ENCODE data around the gene AXIN1. TPM values are rescaled to one million over a fixed set of nuclear protein-coding genes. Genes with fewer than 3 reads are reported as not detected.

The AXIN1 gene
- total RNA-seq, 1 donor from 2014 or later, result 19.6 TPM

GRCh38 chr16:370443-370842, 17.9 kb upstream of the AXIN1 start, which contains the start of gene MRPL28:
MRPL28 (minus strand) TSS chr16:370538; CDS start chr16:370218, 320 bp downstream.
- H3K4me3 ChIP-seq, result peak within 1 kb of the TSS; percentile 46
- H4K20me1 ChIP-seq (ENCODE audit: low read depth), result peaks cover 14% of the 10 kb centered on the region
- peak; percentile 96 for DNase-seq (ENCODE audit: low spot score)
- H3K4me1 Mint-ChIP-seq, result peaks cover 9% of the 10 kb centered on the region
- H3K9me3 ChIP-seq (ENCODE audit: low read depth), result no peaks in the 10 kb centered on the region
- peaks cover 4% of the 10 kb centered on the region for H3K4me1 ChIP-seq
- peak within 1 kb of the TSS; percentile 74 for H3K4me2 ChIP-seq
- peaks cover 3% of the 10 kb centered on the region for H3K27me3 Mint-ChIP-seq (ENCODE audit: insufficient read depth, low read depth)
- no peaks in the 10 kb centered on the region for H3K9me3 Mint-ChIP-seq
- H3K27ac Mint-ChIP-seq, result peak within 1 kb of the TSS; percentile 83
- no peak within 1 kb of the TSS for H2AFZ ChIP-seq (replicated peaks)
- H3K9ac ChIP-seq, result no peak within 1 kb of the TSS
- H3K27me3 ChIP-seq, result no peaks in the 10 kb centered on the region
- H3K36me3 Mint-ChIP-seq, result peaks cover 4% of the 10 kb centered on the region
- H3K27ac ChIP-seq, result no peak within 1 kb of the TSS
- H3K4me3 Mint-ChIP-seq, result peak within 1 kb of the TSS; percentile 92
- H3K79me2 ChIP-seq (ENCODE audit: low read depth), result no peaks in the 10 kb centered on the region
- TF ChIP-seq EZH2 (IDR thresholded peaks at IDR 0.05) (no peak), EZH2phosphoT487 (IDR thresholded peaks at IDR 0.05) (no peak), CTCF (IDR thresholded peaks at IDR 0.05) (no peak)
- peaks cover 5% of the 10 kb centered on the region for H3F3A ChIP-seq (ENCODE audit: low read depth)
- H3K36me3 ChIP-seq, result no peaks in the 10 kb centered on the region

GRCh38 chr16:369866-370436, 17.4 kb upstream of the AXIN1 start:
- Histone ChIP-seq H3K9me3 (ENCODE audit: low read depth) (no peaks in the 10 kb centered on the region), H3K4me2 (peak overlapping the region; percentile 74), H3F3A (ENCODE audit: low read depth) (peaks cover 5% of the 10 kb centered on the region), H3K27me3 (no peaks in the 10 kb centered on the region), H3K36me3 (no peaks in the 10 kb centered on the region), H4K20me1 (ENCODE audit: low read depth) (peaks cover 14% of the 10 kb centered on the region), H3K9ac (no peak overlapping the region), H3K27ac (no peak overlapping the region), H2AFZ (replicated peaks) (no peak overlapping the region), H3K4me1 (peaks cover 4% of the 10 kb centered on the region), H3K4me3 (peak overlapping the region; percentile 46), H3K79me2 (ENCODE audit: low read depth) (no peaks in the 10 kb centered on the region)
- Mint-ChIP-seq H3K4me3 (peak overlapping the region; percentile 77), H3K36me3 (peaks cover 4% of the 10 kb centered on the region), H3K4me1 (peaks cover 9% of the 10 kb centered on the region), H3K9me3 (no peaks in the 10 kb centered on the region), H3K27ac (no peak overlapping the region), H3K27me3 (ENCODE audit: insufficient read depth, low read depth) (peaks cover 3% of the 10 kb centered on the region)
- DNase-seq (ENCODE audit: low spot score), result peak; percentile 47
- TF ChIP-seq EZH2 (IDR thresholded peaks at IDR 0.05) (no peak), CTCF (IDR thresholded peaks at IDR 0.05) (no peak), EZH2phosphoT487 (IDR thresholded peaks at IDR 0.05) (no peak)

GRCh38 chr16:369275-369865, 16.8 kb upstream of the AXIN1 start:
- Histone ChIP-seq H3K79me2 (ENCODE audit: low read depth) (no peaks in the 10 kb centered on the region), H3K27me3 (no peaks in the 10 kb centered on the region), H3K4me1 (peaks cover 4% of the 10 kb centered on the region), H3K9me3 (ENCODE audit: low read depth) (no peaks in the 10 kb centered on the region), H3K9ac (no peak overlapping the region), H3K4me2 (peak overlapping the region; percentile 74), H2AFZ (replicated peaks) (no peak overlapping the region), H3K27ac (no peak overlapping the region), H3K36me3 (no peaks in the 10 kb centered on the region), H3K4me3 (peak overlapping the region; percentile 46), H3F3A (ENCODE audit: low read depth) (peaks cover 5% of the 10 kb centered on the region), H4K20me1 (ENCODE audit: low read depth) (peaks cover 14% of the 10 kb centered on the region)
- no peak for DNase-seq (ENCODE audit: low spot score)
- Mint-ChIP-seq H3K4me3 (peak overlapping the region; percentile 77), H3K27ac (no peak overlapping the region), H3K4me1 (peaks cover 9% of the 10 kb centered on the region), H3K36me3 (peaks cover 4% of the 10 kb centered on the region), H3K9me3 (no peaks in the 10 kb centered on the region), H3K27me3 (ENCODE audit: insufficient read depth, low read depth) (peaks cover 3% of the 10 kb centered on the region)
- TF ChIP-seq EZH2phosphoT487 (IDR thresholded peaks at IDR 0.05) (no peak), CTCF (IDR thresholded peaks at IDR 0.05) (no peak), EZH2 (IDR thresholded peaks at IDR 0.05) (no peak)

Measured in neural progenitor cell (in vitro differentiated cells).